Measurements from ENCODE around the gene ATXN3.

The ATXN3 gene
- total RNA-seq = 48.9 to 72.5 reads per million in 2 experiments

DNA sequence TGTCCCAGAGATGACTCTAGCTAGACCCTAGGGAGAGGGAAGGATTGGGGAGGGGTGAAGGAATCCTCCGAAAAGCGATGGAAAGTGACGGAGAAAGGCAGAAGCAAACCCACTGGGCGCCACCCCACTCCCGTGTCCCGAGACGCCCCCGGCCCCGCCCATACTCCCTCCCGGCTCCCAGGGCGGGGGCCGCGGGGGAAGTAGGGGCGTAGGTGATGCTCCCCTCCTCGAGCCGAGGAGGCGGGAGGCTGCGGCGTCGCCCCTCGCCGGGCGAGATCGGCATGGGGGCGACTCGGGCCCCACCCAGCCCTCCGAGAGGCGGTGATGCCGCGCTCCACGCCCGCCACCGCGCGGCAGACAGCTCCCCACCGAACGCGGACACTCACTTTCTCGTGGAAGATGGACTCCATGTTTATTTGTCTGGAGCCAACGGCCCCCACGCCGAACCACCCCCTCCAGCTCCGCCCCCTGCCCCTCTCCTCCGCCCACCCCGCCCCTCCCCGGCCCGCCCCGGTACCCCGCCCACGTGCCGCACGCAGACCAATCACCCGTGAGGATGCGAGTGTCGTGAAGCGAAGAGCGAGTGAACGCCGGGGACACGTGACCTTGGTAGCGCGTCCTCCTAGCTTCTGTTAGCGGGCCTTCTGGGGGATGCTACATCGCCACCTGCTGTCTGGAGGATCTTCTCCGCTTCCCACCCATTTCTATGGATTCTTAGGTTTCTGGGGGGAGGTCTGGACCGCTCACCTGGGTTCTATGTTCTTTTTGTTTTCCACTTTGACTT is at the start of gene ATXN3:
TSS of gene ATXN3 (minus strand) at position 440 of the 784 bp plus-strand sequence. CDS start at position 410, 30 bp downstream.
- DNase-seq (ENCODE audit: low read depth) = peak; percentile 96

DNA sequence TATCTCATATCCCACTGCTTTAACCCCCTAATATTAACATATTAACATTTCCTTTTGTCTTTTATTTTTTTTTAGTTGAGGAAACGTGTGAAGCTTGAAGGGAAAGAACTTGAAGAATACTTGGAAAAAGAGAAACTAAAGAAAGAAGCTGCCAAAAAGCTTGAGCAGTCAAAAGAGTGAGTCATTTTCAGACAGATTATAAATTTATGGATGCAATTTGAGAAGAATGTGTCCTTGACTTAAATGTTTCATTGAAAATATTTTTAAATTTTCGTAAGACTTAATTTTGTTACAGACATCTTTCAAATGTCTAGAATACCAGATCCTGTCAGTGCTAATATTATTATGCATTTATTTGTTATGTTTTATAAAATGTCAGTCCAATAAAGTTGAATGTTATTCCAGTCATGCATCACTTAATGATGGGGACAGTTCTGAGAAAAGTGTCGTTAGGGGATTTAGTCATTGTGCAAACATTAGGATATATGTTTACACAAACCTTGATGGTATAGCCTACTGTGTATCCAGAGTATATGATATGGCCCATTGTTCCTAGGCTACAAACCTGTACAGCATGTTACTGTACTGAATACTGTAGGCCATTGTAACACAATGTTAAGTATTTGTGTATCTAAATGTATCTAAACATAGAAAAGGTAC is 48.0 kb upstream of the ATXN3 start:
- DNase-seq (ENCODE audit: low read depth) = no peak

DNA sequence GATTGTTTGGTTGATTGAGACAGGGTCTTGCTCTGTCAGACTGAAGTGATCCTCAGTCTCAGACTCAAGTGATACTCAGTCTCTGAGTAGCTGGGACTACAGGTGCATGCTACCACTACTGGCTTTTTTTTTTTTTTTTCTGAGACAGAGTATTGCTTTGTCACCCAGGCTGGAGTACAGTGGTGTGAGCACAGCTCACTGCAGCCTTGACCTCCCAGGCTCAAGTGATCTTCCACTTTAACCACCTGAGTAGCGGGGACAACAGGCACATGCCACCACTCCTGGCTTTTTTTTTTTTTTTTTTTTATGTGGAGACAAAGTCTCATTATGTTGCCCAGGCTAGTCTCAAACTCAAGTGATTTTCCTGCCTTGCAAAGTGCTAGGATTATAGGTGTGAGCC is 47.2 kb upstream of the ATXN3 start:
- DNase-seq (ENCODE audit: low read depth) = no peak

DNA sequence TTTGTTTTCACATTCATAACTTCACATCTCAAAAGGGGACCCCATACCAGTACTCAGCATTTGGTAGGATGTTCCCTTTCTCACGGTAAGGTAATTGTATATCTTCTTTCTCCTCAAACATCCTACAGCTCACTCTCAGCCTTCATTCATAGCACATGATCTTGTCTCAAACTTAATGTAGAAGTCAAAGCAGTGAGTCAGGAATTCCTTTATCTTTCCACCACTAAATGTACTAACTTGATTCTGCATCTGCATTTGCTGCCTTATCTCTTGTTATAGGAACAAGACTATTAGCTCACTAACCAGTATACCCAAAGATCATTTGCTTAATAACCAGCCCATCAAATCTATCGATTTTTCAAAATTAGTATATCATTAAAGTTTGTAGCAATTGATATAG is 38.3 kb upstream of the ATXN3 start:
- DNase-seq (ENCODE audit: low read depth) = no peak

DNA sequence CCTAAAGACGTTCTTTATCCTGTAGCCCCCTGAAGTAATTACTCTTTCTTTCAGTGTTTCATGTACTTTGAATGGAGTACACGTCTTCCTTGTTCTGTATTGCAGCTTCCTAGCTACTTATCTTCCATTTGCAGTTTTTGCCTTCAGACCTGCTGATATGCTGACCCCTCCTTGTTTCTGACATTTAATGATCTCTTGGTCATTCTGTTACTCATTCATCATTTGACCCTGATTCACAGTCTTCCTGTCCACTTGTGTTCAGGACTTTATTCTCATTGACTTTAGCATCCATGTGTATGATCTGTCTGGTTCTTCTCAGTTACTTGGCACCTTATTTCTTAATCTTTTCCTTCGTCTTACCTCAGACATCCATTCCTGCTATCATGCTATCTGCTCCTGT is 37.6 kb upstream of the ATXN3 start:
- DNase-seq (ENCODE audit: low read depth) = no peak

DNA sequence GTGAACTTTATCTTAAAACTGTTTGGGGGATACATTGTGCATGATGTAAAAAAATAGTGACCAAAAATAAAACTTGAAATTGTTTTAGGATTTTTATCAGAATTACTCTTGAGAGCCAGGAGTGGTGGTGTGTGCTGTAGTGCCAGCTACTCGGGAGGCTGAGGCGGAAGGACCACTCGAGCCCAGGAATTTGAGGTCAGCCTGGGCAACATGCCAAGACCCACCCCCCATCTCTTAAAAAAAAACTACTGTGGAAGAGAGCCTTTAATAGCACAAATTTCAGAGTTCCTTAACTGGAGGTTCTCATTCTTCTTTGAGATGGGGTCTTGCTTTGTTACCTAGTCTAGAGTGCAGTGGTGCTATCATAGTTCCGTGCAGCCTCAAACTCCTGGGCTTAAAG is 36.9 kb upstream of the ATXN3 start:
- DNase-seq (ENCODE audit: low read depth) = no peak

DNA sequence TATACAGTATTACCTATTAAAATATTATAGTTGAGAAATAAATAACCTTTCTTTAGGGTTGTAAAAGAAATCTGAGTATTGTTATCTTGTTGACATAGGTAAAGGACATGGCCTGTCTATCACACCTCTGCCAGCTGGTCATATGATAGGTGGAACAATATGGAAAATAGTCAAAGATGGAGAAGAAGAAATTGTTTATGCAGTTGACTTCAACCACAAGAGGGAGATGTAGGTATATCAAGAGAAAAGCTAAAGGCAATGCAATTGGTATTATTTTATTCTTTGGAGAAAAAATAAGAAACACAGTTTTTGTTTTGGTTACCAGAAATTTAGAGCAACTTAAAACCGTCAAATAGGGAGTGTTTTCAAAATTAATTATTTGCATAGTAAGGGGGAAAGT is 28.9 kb upstream of the ATXN3 start:
- DNase-seq (ENCODE audit: low read depth) = no peak

DNA sequence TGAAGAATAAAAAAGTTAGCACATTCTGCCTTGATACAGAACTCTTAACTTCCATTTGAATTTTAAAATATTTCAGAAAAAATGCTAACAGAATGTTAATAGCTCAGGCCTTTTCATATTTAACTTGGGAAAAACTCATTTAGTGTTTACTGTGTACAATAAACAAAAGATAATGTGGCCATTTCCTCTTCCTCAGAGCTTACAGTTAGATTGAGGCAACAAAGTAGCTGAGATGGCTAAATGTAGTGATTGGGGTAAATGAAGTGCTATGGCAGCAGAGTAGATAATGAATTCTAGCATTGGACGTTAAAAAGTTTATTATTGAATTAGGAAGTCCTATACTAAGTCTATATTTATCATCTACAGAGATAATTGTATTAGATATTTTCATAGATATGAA is 28.1 kb upstream of the ATXN3 start:
- no peak for DNase-seq (ENCODE audit: low read depth)

DNA sequence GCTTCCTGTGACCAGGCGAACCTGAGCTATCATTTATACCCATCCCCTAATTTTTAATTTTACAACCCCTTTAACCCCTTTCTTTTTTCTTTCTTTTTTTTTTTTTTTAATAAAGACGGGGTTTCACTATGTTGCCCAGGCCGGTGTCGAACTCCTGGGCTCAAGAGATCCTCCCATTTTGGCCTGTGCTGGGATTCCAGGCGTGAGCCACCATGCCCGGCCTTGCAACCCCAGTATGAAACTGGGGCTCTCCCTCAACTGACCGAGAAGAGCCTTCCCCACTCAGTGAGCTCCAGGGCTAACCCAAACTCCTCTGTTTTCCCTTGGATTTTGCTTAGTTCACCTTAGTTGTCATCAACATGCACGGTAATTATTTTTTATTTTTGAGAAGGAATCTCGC is 16.4 kb upstream of the ATXN3 start:
- no peak for DNase-seq (ENCODE audit: low read depth)

DNA sequence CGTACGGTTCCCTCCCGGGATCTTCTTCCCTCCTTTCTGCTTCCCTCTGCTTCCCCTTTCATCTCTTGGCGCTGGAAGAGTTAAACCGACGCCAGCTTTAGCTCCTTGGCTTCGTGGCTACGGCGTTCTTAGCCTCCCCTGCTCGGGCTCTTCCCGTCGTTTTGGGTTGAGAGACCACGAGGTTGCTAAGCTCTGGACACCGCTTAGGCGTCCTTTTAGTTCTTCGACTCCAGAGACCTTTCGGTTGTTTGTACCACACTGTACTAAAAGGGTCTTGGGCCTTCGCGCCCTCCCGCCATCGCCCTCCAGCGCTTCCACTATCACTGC is 15.9 kb upstream of the ATXN3 start:
- DNase-seq (ENCODE audit: low read depth) = no peak

DNA sequence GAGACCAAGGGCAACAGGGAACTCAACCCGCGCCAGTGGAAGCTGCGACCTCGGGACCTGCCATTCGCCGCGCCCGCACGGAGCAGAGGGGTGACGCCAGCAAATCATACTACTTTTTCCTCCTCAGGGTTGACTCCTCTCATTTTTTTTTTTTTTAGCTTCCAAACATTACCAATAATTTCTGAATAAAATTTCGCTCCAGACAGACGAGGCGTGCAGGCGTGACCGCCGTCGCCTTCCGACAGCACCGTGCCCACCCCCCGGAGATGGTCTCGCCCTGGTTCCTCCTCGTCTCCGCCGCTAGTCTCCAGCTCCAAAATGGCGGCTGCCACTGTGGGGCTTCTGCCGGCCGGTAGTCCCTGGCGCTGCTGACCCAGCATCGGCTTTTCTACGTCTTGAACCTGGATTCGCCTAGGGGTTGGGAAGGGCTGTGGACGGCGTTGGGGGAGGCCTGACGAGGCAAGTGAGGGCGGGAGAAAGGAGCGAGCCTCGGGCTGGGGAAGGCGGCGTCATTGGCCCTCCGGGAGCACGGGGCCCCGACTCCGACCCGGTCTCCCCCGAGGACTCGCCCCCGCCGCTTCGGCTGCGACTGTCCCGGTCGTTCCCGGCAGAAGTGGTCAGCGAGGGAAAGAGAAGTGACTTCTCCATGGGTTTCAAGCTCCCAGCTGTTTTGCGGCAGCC is 15.4 kb upstream of the ATXN3 start, which contains the start of the genes CPSF2 and NDUFB1:
TSS of gene CPSF2 (plus strand) at position 300 of the 681 bp plus-strand sequence. CDS start 9,016 bp downstream, outside the sequence.
TSS of gene NDUFB1 (minus strand) at position 37 of the 681 bp plus-strand sequence. CDS start 4,069 bp downstream, outside the sequence.
- DNase-seq (ENCODE audit: low read depth) = peak; percentile 70

DNA sequence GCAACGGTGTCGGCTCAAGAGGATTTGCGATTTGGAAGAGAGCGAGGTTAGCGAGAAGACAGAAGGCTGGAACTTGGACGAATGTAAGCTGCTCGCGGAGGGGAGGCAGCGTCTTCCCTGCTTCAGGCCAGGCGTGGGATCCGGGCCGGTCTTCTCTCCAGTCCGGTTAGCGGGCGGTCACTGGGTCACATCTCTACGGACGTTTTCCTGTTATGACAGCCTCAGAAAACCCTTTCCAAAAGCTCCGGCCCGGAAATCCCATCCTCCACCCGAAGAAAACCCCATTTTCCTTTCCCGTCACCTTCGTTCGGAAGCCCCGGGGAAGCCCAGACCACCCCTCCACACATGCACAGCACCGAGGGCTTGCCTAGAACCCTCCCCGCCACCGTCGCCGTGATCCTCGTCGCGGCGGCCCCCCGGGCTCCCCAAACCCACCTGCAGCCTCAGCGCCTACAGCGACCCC is 14.9 kb upstream of the ATXN3 start:
- DNase-seq (ENCODE audit: low read depth) = no peak

DNA sequence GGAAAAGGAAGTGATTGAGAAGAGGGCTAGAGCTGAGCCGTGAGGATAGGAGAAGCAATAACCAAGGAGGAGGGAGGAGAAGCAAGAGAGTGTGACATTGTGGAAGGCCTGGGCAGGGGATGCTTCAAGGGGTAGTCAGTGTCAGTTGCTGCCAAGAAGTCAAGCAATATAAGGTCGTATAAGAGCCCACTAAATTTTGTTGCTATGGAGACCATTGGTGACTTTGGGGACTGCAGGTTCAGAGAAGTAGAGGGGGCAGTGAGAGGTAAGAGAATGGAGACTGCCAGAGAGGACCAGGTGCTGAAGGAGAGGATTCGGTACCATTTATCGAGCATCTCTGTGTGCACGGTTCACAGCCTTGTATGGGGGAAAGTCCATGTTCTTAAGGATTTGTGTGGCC is 3.1 kb upstream of the ATXN3 start:
- no peak for DNase-seq (ENCODE audit: low read depth)

DNA sequence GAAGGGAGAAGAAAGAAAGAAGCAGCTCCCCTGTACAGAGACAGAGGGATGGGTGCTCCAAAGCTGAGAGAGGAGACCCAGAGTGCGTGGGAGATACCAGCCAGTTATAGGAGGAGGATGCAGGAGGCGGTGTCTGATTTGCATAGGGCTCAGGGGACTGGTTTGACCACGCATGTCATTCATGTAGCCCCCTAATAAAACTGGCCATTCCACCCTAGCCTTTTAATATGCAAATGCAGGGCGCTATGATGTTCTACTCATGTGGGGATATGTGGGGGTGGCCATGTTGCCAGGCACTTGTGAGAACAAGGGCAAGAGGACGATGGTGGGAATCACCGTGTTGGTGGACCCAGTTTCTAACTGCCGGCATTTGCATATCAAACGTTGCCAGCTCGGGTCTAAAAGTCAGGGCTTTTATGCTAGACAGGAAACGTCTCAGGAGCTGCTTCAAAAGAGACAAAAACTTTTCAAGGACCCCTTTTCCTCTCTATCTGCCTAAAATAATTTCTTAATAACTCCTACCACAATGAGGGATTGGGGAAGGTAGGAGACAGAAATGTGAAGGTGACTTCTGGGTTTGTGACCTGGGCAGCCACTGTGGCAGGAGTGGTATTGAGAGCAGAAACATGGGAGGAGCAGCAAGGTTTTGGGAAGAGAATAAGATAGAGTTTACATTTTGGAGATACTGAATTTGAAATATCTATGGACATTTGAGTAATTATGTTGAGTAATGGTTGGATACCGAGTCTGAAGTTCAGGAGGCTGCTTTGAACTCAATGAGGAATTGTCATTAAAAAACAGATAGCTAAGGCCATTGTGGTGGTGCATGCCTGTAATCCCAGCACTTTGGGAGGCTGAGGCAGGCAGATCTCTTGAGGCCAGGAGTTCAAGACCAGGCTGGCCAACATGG is 2.2 kb upstream of the ATXN3 start:
- DNase-seq (ENCODE audit: low read depth) = no peak

DNA sequence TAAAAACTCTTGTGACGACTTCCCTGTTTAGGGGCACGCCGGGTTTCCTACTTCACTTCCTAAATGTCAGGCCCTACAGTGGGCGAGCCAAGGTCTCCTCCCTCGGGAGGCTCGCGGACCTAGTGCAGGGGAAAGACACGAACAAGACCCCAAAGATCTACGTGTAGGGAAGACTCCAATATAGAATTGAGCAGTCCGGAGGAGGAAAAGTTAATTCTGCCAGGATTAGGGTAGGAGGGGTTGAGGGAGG is 564 bp downstream of the ATXN3 start:
- no peak for DNase-seq (ENCODE audit: low read depth)

DNA sequence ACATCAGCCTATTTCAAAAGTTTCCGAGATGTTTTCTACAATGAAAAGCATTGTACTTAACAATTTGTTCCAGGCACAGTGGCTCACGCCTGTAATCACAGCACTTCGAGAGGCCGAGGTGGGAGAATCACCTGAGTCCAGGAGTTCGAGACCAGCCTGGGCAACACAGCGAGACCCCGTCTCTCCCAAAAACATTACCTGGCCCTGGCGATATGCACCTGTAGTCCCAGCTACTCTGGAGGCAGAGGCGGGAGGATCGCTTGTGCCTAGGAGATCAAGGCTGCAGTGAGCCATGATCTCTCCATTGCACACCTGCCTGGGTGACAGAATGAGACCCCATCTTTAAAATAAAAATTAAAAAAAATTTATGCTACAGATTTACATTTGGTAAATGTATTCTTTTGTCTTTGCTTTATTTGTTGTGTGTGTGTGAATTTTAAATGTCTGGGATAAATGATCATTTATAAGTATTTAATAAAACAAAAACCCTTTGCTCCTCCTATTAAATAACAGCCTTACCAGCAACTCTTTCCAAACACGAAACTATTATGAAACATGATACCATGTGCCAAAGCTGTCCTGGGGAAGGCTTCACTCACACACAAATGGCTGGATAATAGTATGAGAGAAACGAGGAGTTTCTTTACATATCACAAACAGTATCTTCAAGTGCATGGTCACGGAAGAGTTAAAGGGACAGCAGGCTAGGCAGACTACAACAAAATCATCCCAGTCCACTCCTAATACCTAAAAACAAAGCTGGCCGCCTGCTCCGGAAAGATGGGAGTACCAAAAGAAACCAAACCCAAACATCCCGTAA is 1.1 kb downstream of the ATXN3 start:
- DNase-seq (ENCODE audit: low read depth) = no peak

DNA sequence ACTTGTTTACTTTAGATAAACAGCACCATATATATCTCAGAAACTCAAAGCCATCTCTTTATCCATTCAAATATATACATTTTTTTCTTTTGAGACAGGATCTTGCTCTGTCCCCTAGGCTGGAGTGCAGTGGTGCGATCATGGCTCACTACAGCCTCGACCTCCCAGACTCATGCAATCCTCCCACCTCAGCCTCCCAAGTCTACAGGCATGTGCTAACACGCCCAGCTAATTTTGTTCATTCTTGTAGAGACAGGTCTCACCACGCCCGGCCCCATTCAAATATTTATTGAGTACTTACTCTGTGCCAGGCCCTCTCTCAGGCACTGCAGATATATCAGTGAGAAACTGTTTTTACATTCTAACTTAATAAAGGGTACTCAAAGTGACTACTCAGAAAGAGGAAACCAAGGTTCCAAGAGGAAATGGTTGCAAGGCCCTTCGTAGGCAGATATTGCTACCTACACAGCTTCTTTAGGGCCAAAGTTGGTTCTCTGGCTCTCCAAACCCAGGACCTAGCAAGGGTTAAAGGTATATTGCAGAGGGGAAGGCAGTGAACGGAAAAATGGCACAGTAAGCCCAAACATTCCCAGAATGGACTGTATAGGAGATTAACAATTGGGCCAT is 2.9 kb downstream of the ATXN3 start:
- no peak for DNase-seq (ENCODE audit: low read depth)

DNA sequence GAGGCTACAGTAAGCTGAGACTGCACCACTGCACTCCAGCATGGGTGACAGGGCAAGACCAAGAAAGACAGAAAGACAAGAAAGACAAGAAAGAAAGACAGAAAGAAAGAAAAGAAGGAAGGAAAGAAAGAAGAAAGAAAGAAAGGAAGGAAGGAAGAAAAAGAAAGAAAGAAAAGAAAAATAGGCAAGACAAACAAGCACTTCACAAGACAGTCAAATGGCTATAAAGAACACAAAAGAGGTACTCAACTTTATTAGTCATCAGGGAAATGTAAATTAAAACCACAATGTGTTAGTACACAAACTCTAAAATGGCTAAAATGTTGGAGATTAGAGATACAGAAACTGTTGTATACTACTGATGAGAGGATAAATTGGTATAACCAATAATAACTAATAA is 6.6 kb downstream of the ATXN3 start:
- DNase-seq (ENCODE audit: low read depth) = no peak

DNA sequence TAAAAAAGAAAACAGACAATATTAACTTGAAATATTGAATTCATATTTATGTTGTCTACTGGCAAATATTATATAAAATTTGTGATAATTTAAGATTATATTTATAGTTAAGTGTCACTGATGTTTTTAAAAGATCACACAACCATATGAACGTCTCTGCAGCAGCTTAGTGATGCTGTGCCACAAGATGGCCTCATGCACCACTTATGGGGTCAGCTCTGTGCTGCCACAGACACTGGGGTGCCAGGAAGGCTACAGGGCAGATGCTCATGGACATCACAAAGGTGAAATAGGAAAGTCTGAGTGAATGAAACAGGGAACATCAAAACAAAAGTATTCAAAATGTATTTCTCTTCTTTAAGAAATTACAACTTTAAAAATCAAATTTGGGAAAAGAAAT is 13.1 kb downstream of the ATXN3 start:
- DNase-seq (ENCODE audit: low read depth) = no peak

DNA sequence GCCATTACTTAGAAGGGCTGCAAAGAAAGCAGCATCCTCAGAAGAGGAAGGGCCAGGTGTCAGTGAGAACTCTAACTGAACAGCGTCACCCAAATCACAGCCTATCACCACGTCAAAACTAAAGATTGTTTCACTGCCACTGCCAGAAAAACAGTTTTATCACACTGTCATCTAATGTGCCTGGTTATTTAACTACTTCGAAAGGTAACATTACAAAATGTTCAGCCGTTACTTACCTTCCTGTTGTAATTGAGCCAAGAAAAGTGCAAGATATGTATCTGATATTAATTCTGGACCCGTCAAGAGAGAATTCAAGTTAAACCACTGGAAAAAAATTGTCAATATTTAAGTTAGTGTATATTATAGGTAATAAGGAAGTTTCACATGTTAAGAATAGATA is 17.9 kb downstream of the ATXN3 start:
- DNase-seq (ENCODE audit: low read depth) = no peak

DNA sequence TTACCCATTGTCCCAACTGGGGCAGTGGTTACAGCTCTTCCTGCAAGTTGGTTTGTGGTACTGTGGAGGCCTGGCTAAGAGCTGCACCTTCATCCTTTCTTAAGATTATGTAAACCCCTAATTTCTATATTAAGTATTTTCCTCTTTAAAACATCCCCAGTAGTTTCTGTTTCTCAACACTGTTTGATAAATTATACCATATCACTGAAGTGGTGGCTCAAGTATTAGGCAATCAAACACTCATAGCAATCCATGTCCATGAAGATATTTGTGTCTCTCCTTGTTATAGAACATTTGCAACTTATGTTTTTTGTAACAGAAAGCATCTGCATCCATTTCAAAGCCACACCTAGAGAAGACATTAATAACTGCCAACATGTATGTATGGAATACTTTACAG is 31.8 kb downstream of the ATXN3 start:
- DNase-seq (ENCODE audit: low read depth) = no peak
